K562 (cell line): Measurements from ENCODE around the gene ARL16. TPM values are rescaled to one million over a fixed set of nuclear protein-coding genes. Genes with fewer than 3 reads are reported as not detected.
A peak's percentile ranks its signal among the peaks of the same experiment; 100 is the strongest.

Source experiments
- CEBPZ ChIP-seq: fragments of 150-350 bp; IDR thresholded peaks from 2 replicates; pipeline ENCODE4 v1.6.1; 2014; ENCODE audit warnings: low read depth, mild to moderate bottlenecking, low read length, borderline replicate concordance
- GTF2E2 ChIP-seq: fragments of 200-800 bp; sonication (Bioruptor generic); IDR thresholded peaks from 2 replicates; pipeline ENCODE4 v1.6.1; 2016; ENCODE audit warnings: missing genetic modification characterization, missing compliant biosample characterization
- REST ChIP-seq, 2 experiments: fragments of 450-650 bp; formaldehyde crosslinking in 1 of 2; IDR thresholded peaks; 2 replicates each; pipeline versions ENCODE4 v1.4.0 to v1.6.1; 2014 to 2020; ENCODE audit warnings: mild to moderate bottlenecking in 2 of 2, borderline replicate concordance in 1 of 2, low read depth in 1 of 2
- SOX6 ChIP-seq: fragments of 450-650 bp; IDR thresholded peaks from 2 replicates; pipeline ENCODE4 v1.6.1; 2014; ENCODE audit warnings: mild to moderate bottlenecking
- TCFL5 ChIP-seq: fragments of 250-450 bp; sonication (Bioruptor Pico); conservative IDR thresholded peaks from 2 replicates; pipeline ENCODE4 v1.6.1; 2021; ENCODE audit warnings: mild to moderate bottlenecking, moderate library complexity, matching md5 sums
- VEZF1 ChIP-seq: fragments of 200-800 bp; sonication (Bioruptor generic); IDR thresholded peaks from 2 replicates; pipeline ENCODE4 v1.6.1; 2017; ENCODE audit warnings: missing genetic modification characterization, missing compliant biosample characterization
- YY1 ChIP-seq, 3 experiments: IDR thresholded peaks; 2 replicates each; pipeline ENCODE4 v1.6.1; 2011; ENCODE audit warnings: low read length in 2 of 3, mild to moderate bottlenecking in 2 of 3, moderate library complexity in 2 of 3, borderline replicate concordance in 1 of 3, control low read depth in 1 of 3, low read depth in 1 of 3; ENCODE audit not compliant: insufficient read depth in 3 of 3, insufficient replicate concordance in 2 of 3, control insufficient read depth in 1 of 3, insufficient read length in 1 of 3; ENCODE audit errors: extremely low read depth in 1 of 3
- ZBTB5 ChIP-seq: fragments of 450-650 bp; IDR thresholded peaks from 2 replicates; pipeline ENCODE4 v1.6.1; 2017; ENCODE audit warnings: antibody characterized with exemption
- ZNF232 ChIP-seq: sonication (generic); formaldehyde crosslinking; IDR thresholded peaks from 2 replicates; pipeline ENCODE4 v1.8.0; 2022; ENCODE audit warnings: mild to moderate bottlenecking, missing genetic modification reagents
- ZNF511 ChIP-seq: sonication (generic); formaldehyde crosslinking; IDR thresholded peaks from 2 replicates; pipeline ENCODE4 v1.8.0; 2022; ENCODE audit warnings: mild to moderate bottlenecking, missing genetic modification reagents
- polyA plus RNA-seq, 8 experiments: library from polyadenylated mRNA; depleted of rRNA in 4 of 8; stranded (reverse) in 5 of 8; unstranded in 3 of 8; fragments of >200 nt; fragmentation: Nextera tagmentation in 2 of 8; fragmentation: Illumina TruSeq in 1 of 8; extraction: Ambion mirVana in 2 of 8; extraction: Trizol in 1 of 8; gene quantifications; 2 replicates each; pipeline versions ENCODE4 v1.2.1 to v1.2.3, GENCODE V29; 2011 to 2014; ENCODE audit warnings: inconsistent platforms in 1 of 8, missing spikeins in 1 of 8
- total RNA-seq, 7 experiments: library from RNA; depleted of rRNA in 6 of 7; stranded (reverse); fragments of >200 nt in 6 of 7; fragmentation: Illumina TruSeq in 2 of 7; extraction: Trizol in 2 of 7; gene quantifications; 2 replicates each; pipeline versions ENCODE4 v1.2.1 to v1.2.3, GENCODE V29; 2011 to 2021; ENCODE audit warnings: low replicate concordance in 1 of 7

ARL16 gene
- total and polyA plus RNA-seq, 9 of the 15 experiments (the other 6 are each of a cell fraction or from before 2014, with no cell fraction given): 5.4 to 32.4 (median 22.6) TPM

GRCh38 chr17:81667754-81668153 is 15.8 kb downstream of the ARL16 start (continued):
- TF ChIP-seq VEZF1 (CRISPR knock-in tag): peak; percentile 28; the same call in 1 of the 2 replicates
- no peak for TF ChIP-seq ZBTB5
- no peak for TF ChIP-seq ZNF511
- peak; percentile 12; the same call in 1 of the 2 replicates for TF ChIP-seq REST (IDR thresholded peaks at IDR 0.05; ENCODE audit: borderline replicate concordance)
- TF ChIP-seq REST (CRISPR knock-in tag; IDR thresholded peaks at IDR 0.05; ENCODE audit: low read depth): no peak
- no peak for TF ChIP-seq GTF2E2 (tag)
- 0 out of 2 replicates have a peak, but pooled peaks have one; percentile 9 for TF ChIP-seq SOX6
- no peak for TF ChIP-seq CEBPZ
- no peak for TF ChIP-seq ZNF232 (CRISPR knock-in tag)
- TF ChIP-seq YY1 (IDR thresholded peaks at IDR 0.05; ENCODE audit: borderline replicate concordance in 1 of 3, control insufficient read depth in 1 of 3, extremely low read depth in 1 of 3, insufficient read depth in 3 of 3, insufficient read length in 1 of 3, insufficient replicate concordance in 2 of 3, low read depth in 1 of 3, low read length in 2 of 3): peak in 1 of 3 experiments; percentile 34
- no peak for TF ChIP-seq TCFL5 (CRISPR knock-in tag)
